ENCODE data around the gene SERGEF. TPM values are rescaled to one million over a fixed set of nuclear protein-coding genes. Genes with fewer than 3 reads are reported as not detected.

Gene SERGEF
- total RNA-seq (ENCODE audit: low replicate concordance), result 26.6 and 39.4 TPM in 2 replicates

DNA sequence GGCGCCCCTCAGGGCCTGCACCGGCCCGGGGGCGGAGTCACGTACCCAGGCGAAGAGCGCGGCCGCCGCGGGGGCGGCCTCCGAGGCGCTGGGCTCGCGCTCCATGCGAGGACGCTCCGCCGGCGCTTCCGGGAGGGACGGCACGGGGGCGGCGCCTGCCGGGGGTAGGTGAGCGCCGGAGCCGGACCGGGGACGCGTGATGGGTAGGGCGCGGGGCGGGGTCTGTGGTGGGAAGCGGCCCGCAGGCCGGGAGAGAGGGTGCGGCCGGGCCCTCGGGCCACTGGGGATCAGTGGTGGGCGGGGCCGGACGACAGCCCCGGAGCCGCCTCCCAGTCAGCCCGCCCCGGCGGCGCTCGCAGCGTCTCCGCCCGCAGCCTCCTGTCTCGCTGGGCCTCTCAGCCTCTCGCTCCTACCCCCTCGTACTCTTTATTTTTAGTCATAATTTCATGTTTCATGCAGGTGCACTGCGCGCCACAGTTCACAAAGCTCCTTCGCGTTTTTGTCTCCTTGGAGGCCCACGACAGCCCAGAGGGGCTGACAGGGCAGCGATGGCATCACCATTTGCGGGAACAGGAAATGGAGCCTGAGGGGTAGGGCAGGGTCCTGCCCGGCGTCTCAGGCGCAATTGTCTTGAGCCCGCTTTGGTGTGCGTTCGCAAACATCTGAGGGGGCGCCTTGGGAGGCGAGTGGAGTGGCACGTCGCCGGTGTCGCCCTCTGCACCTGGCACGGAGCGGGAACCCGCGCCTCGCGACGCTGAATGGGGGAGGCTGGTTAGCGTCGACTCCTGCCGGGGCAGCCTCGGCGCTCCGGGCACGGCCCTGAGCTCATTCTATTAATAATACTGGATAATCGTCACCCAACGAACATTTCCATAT is at the start of gene SERGEF:
TSS of gene SERGEF (minus strand) at position 142 of the 876 bp plus-strand sequence. CDS start at position 105, 37 bp downstream.

DNA sequence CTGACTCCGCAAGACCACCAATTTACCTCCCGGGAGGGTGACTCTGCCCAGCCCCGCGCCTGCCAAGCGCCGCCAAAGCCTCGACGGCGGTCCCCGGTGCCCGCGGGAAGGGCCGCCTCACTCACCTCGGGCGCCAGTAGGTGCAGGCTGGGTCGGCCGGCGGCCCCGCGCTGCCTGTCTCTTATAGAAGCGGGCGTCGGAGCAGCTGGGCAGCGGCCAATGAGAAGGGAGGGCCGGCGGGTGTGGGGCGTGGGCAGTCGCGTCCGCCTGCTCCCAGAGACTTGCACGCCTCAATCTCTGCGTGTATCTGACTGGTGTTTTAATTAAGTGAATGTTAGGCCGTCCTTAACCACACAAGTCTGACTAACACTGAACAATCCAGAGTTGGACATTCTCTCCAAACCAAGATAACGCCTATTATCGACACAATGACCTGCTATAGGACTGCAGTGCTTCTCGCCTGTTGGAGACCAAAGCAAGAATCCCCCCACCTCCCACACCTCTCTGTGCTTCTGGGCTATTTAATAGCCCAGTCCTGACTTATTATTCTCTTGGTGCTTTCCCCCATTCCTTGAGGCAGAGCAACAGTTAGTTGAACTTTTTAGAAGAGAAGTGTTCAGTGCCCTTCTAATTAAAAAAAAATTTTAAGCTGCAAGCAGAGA is 33.4 kb upstream of the SERGEF start, which contains the start of gene TPH1:
TSS of gene TPH1 (minus strand) at position 154 of the 662 bp plus-strand sequence. CDS start 5,507 bp downstream, outside the sequence.

Other genes starting within 250 kb of the SERGEF start
- gene TPH1, start 33.2 kb upstream of the SERGEF start, total RNA-seq (ENCODE audit: low replicate concordance), result under 0.01 TPM in 1 of 2 replicates, not detected in the other
- 12.5 and 23.3 TPM in 2 replicates for gene SAAL1, start 93.0 kb upstream of the SERGEF start, total RNA-seq (ENCODE audit: low replicate concordance)
- gene MRGPRX3, start 119.5 kb upstream of the SERGEF start, total RNA-seq (ENCODE audit: low replicate concordance), result not detected in 2 replicates
- not detected in 2 replicates for gene MRGPRX4, start 159.8 kb upstream of the SERGEF start, total RNA-seq (ENCODE audit: low replicate concordance)
- gene SAA4, start 223.8 kb upstream of the SERGEF start, total RNA-seq (ENCODE audit: low replicate concordance), result not detected in 2 replicates
- 0.08 TPM in 1 of 2 replicates, not detected in the other for gene SAA2, start 235.6 kb upstream of the SERGEF start, total RNA-seq (ENCODE audit: low replicate concordance)